ENCODE data around the gene UBXN7.
A peak's percentile ranks its signal among the peaks of the same experiment; 100 is the strongest.
"Not testable (repeated sequence)": the region's sequence is repeated elsewhere in the genome, so short reads cannot be mapped to it uniquely, and the experiment has no call there.

UBXN7 gene

DNA sequence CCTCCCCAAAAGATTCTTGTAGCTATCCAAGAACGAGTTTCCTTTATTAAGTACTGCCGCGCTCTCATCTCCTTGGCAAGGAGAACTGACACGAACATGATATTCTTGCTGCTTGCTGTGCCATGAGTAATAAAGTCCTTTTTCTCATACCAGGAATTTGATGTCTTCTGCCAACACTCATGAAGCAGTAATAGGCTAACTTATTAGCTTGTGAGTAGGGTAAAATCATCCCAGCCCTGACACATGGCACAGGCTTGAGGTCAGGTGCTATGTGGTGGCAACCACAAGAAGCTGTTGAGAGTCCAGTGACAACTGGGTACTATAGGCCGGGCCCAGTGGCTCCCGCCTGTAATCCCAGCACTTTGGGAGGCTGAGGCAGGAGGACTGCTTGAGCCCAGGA lies 22.7 kb upstream of the UBXN7 start:
- Histone ChIP-seq H3K27ac (no peak overlapping the region), H3K9me3 (ENCODE audit: low read depth, low read length) (no peaks in the 10 kb centered on the region), H3K9ac (ENCODE audit: insufficient read length) (no peak overlapping the region), H3K4me3 (no peak overlapping the region), H3K36me3 (ENCODE audit: insufficient read depth, low read length) (no peaks in the 10 kb centered on the region)
- DNase-seq (ENCODE audit: low read depth, low spot score) = no peak
- TF ChIP-seq POLR2AphosphoS5 (IDR thresholded peaks at IDR 0.05; ENCODE audit: borderline replicate concordance, low read depth, low read length) (no peak), FOXP2 (optimal IDR thresholded peaks at IDR 0.05; ENCODE audit: control extremely low read depth, extremely low read length, insufficient read depth) (no peak), EZH2 (IDR thresholded peaks at IDR 0.05) (no peak)

DNA sequence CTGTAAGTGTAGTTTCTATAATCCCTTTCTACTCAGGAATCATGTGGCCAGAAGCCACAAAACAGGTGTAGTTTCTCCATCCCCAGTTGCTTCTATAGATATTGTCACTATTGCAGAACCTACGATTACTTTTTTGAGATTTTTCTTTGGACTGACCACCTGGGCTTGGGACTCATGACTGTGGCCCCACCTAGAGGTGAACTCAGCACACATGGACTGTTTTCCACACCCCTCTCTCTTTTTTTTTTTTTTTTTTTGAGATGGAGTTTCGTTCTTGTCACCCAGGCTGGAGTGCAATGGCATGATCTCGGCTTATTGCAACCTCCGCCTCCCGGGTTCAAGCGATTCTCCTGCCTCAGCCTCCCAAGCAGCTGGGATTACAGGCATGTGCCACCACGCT lies 13.2 kb upstream of the UBXN7 start:
- H3K36me3 ChIP-seq (ENCODE audit: insufficient read depth, low read length); H3K9ac ChIP-seq (ENCODE audit: insufficient read length); H3K27ac ChIP-seq; DNase-seq (ENCODE audit: low read depth, low spot score); H3K4me3 ChIP-seq; H3K9me3 ChIP-seq (ENCODE audit: low read depth, low read length): not testable (repeated sequence)

DNA sequence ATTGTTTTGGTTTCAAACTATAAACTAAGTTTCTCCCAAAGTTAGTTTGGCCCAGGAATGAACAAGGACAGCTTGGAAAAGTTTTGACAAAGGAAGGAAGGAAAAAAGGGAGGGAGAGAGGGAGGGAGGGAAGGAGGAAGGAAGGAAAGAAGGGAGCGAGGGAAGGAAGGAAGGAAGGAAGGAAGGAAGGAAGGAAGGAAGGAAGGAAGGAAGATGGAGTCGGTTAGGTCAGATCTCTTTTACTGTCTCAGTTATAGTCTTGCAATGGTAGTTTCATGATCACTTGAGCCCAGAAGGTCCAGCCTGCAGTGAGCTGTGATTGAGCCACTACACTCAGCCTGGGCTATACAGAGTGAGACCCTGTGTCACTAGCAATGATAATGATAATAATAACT lies 12.3 kb upstream of the UBXN7 start:
- no peak for DNase-seq (ENCODE audit: low read depth, low spot score)
- Histone ChIP-seq H3K4me3 (peak overlapping the region; percentile 59), H3K36me3 (ENCODE audit: insufficient read depth, low read length) (no peaks in the 10 kb centered on the region), H3K27ac (peak overlapping the region; percentile 92), H3K9me3 (ENCODE audit: low read depth, low read length) (no peaks in the 10 kb centered on the region), H3K9ac (ENCODE audit: insufficient read length) (peak overlapping the region; percentile 50)
- no peak for TF ChIP-seq EZH2 (IDR thresholded peaks at IDR 0.05)
- TF ChIP-seq FOXP2 (optimal IDR thresholded peaks at IDR 0.05; ENCODE audit: control extremely low read depth, extremely low read length, insufficient read depth) = no peak
- TF ChIP-seq POLR2AphosphoS5 (IDR thresholded peaks at IDR 0.05; ENCODE audit: borderline replicate concordance, low read depth, low read length) = no peak

DNA sequence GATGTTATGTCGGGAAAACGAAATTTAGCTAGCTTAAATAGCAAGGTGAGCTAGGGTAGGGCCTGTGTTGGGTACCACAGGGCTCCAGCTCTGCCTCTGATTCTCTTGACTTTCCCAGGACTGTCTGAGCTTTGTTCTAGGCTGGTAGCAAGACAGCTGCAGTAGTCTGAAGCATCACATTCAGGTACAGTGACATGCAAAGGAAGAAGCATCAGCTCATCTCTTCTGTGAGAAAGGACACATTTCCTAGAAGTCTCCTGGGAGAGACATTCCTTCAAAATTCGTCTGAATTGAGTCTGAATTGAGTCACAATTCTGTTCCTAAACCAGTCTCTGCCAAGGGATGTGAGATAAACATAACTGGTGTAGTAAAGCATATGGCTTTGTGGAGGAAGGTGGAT lies 8.5 kb upstream of the UBXN7 start:
- no peak for DNase-seq (ENCODE audit: low read depth, low spot score)
- no peak overlapping the region for H3K4me3 ChIP-seq
- peak overlapping the region; percentile 52; the same call in 1 of the 2 replicates for H3K27ac ChIP-seq
- no peaks in the 10 kb centered on the region for H3K9me3 ChIP-seq (ENCODE audit: low read depth, low read length)
- no peaks in the 10 kb centered on the region for H3K36me3 ChIP-seq (ENCODE audit: insufficient read depth, low read length)
- H3K9ac ChIP-seq (ENCODE audit: insufficient read length) = no peak overlapping the region
- TF ChIP-seq EZH2 (IDR thresholded peaks at IDR 0.05) = no peak

GRCh38 chr3:196440041-196440537 lies 7.9 kb upstream of the UBXN7 start:
- Histone ChIP-seq H3K27ac (peak overlapping the region; percentile 69), H3K36me3 (ENCODE audit: insufficient read depth, low read length) (no peaks in the 10 kb centered on the region), H3K9me3 (ENCODE audit: low read depth, low read length) (no peaks in the 10 kb centered on the region), H3K9ac (ENCODE audit: insufficient read length) (peak overlapping the region; percentile 6), H3K4me3 (peak overlapping the region; percentile 42; the same call in 1 of the 2 replicates)
- DNase-seq (ENCODE audit: low read depth, low spot score) = no peak
- TF ChIP-seq FOXP2 (optimal IDR thresholded peaks at IDR 0.05; ENCODE audit: control extremely low read depth, extremely low read length, insufficient read depth) (no peak), EZH2 (IDR thresholded peaks at IDR 0.05) (no peak), POLR2AphosphoS5 (IDR thresholded peaks at IDR 0.05; ENCODE audit: borderline replicate concordance, low read depth, low read length) (no peak)

DNA sequence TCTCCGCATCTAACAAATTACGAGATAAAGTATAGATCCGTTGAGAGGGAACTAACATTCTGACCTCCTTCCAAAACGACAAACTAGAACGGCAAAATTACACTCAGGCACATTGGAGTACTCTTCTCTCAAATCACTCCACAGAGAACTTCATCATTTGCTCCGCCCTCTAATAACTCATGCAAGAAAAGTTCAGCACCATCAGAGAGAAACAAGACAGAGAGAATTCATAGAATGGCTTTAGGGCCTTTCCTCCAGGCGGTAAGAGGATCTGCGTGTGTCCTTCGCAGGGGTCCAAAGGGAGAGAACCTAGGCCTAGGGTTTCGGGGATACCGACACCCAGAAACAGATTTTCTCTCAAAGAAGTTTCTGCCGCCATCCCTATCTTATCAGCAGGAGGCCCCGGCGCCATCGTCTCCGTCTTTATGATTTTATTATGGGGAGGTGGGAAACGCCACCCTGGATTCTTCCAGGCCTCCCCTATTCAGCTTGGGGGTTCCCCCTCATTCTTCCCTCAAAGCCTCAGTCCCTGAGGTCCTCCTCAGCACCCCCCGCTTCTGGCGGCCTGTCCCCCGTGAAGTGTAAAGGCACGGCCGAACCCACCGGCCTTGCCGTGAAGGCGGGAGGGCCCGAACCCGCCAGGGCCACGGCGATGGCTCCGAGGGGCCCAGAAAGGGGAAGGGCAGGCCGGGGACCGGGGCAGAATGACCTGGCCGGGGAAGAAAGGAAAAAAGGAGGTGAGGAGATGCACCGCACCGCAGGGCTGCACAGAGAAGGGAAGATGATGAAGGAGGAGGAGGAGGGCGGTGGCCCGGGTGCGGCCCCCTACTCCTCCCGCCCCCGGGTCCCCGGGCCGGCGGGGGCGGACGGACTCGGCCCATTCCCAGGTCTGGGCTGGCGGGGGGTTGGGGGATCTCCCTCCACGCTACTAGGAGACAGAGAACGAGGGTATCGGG lies 768 bp downstream of the UBXN7 start:
- H3K36me3 ChIP-seq (ENCODE audit: insufficient read depth, low read length) = peaks cover 19% of the 10 kb centered on the region
- H3K9me3 ChIP-seq (ENCODE audit: low read depth, low read length) = no peaks in the 10 kb centered on the region
- TF ChIP-seq POLR2AphosphoS5 (IDR thresholded peaks at IDR 0.05; ENCODE audit: borderline replicate concordance, low read depth, low read length) (peak; percentile 72), FOXP2 (optimal IDR thresholded peaks at IDR 0.05; ENCODE audit: control extremely low read depth, extremely low read length, insufficient read depth) (no peak), EZH2 (IDR thresholded peaks at IDR 0.05) (no peak)
- peak; percentile 74 for DNase-seq (ENCODE audit: low read depth, low spot score)
- H3K4me3 ChIP-seq = peak overlapping the region; percentile 81
- H3K27ac ChIP-seq = peak overlapping the region; percentile 58
- peak overlapping the region; percentile 87 for H3K9ac ChIP-seq (ENCODE audit: insufficient read length)

- H3K4me3 ChIP-seq = no peak overlapping the region
Measured at GRCh38 chr3:196428041-196428440, 4.2 kb downstream of the UBXN7 start.

GRCh38 chr3:196424421-196424820 lies 7.8 kb downstream of the UBXN7 start:
- H3K36me3 ChIP-seq (ENCODE audit: insufficient read depth, low read length) = peaks cover 28% of the 10 kb centered on the region
- H3K9ac ChIP-seq (ENCODE audit: insufficient read length); H3K4me3 ChIP-seq; H3K27ac ChIP-seq; DNase-seq (ENCODE audit: low read depth, low spot score); H3K9me3 ChIP-seq (ENCODE audit: low read depth, low read length): not testable (repeated sequence)

More at GRCh38 chr3:196428041-196428440, 4.2 kb downstream of the UBXN7 start:
- Histone ChIP-seq H3K27ac (no peak overlapping the region), H3K36me3 (ENCODE audit: insufficient read depth, low read length) (peaks cover 28% of the 10 kb centered on the region), H3K9me3 (ENCODE audit: low read depth, low read length) (no peaks in the 10 kb centered on the region), H3K9ac (ENCODE audit: insufficient read length) (no peak overlapping the region)
- DNase-seq (ENCODE audit: low read depth, low spot score) = no peak
- TF ChIP-seq EZH2 (IDR thresholded peaks at IDR 0.05) (no peak), FOXP2 (optimal IDR thresholded peaks at IDR 0.05; ENCODE audit: control extremely low read depth, extremely low read length, insufficient read depth) (no peak), POLR2AphosphoS5 (IDR thresholded peaks at IDR 0.05; ENCODE audit: borderline replicate concordance, low read depth, low read length) (no peak)

All from SK-N-MC (cell line).